Spleen (tissue), 11 donors: Measurements from ENCODE around the gene ILF2. TPM values are rescaled to one million over a fixed set of nuclear protein-coding genes. Genes with fewer than 3 reads are reported as not detected.

Source experiments
- DNase-seq: peaks from one replicate; pipeline ENCODE4 v3.0.0-alpha.2; 2020
- H3K27ac ChIP-seq, 8 donors: fragments of 200-600 bp; sonication (generic) in 7 of 8; 1 replicate in 4 of 8; 2 replicates in 4 of 8; pipeline versions ENCODE4 v1.5.0 to v1.8.0; 2016 to 2021; ENCODE audit warnings: inconsistent platforms in 4 of 8, mild to moderate bottlenecking in 4 of 8, moderate library complexity in 1 of 8
- H3K27me3 ChIP-seq, 7 donors: fragments of 200-600 bp; sonication (generic) in 6 of 7; replicated peaks in 1 of 7; 1 replicate in 4 of 7; 2 replicates in 3 of 7; pipeline versions ENCODE4 v1.5.0 to v1.8.0; 2016 to 2021; ENCODE audit warnings: inconsistent platforms in 3 of 7, mild to moderate bottlenecking in 1 of 7
- H3K36me3 ChIP-seq, 6 donors: fragments of 200-600 bp; sonication (generic) in 5 of 6; 1 replicate in 4 of 6; 2 replicates in 2 of 6; pipeline versions ENCODE4 v1.5.0 to v1.8.0; 2016 to 2021; ENCODE audit warnings: inconsistent platforms in 2 of 6
- H3K4me1 ChIP-seq, 6 donors: fragments of 200-600 bp; sonication (generic) in 5 of 6; 1 replicate in 3 of 6; 2 replicates in 3 of 6; pipeline versions ENCODE4 v1.5.0 to v1.8.0; 2016 to 2021; ENCODE audit warnings: inconsistent platforms in 3 of 6
- H3K4me3 ChIP-seq, 8 donors: fragments of 200-600 bp; sonication (generic) in 7 of 8; 1 replicate in 4 of 8; 2 replicates in 4 of 8; pipeline versions ENCODE4 v1.5.0 to v1.8.0; 2016 to 2021; ENCODE audit warnings: inconsistent platforms in 4 of 8, mild to moderate bottlenecking in 4 of 8, moderate library complexity in 2 of 8
- H3K9me3 ChIP-seq, 8 donors: fragments of 200-600 bp; sonication (generic) in 7 of 8; 1 replicate in 4 of 8; 2 replicates in 4 of 8; pipeline versions ENCODE4 v1.5.0 to v1.8.0; 2016 to 2021; ENCODE audit warnings: inconsistent platforms in 4 of 8
- POLR2A ChIP-seq, 3 donors: fragments of 450-650 bp; IDR thresholded peaks; one replicate each; pipeline ENCODE4 v1.5.1; 2017; ENCODE audit warnings: antibody characterized with exemption in 3 of 3, mild to moderate bottlenecking in 1 of 3
- POLR2AphosphoS5 ChIP-seq, 3 donors: sonication (generic); formaldehyde crosslinking; IDR thresholded peaks; one replicate each; pipeline ENCODE4 v1.5.1; 2017; ENCODE audit warnings: antibody characterized with exemption in 3 of 3
- WGBS, 5 donors: extraction: QIAGEN DNeasy Blood & Tissue Kit in 3 of 5; methylation state at CpG; one replicate each; pipeline versions ENCODE4 v1.1.5 to v1.1.7; 2013 to 2018; 5-methylcytosine and 5-hydroxymethylcytosine counted together
- intact Hi-C: fragments of 100-400 bp; cut with DNase I; formaldehyde crosslinking; loops from one replicate; pipeline ENCODE4 v1.15.0; 2023; ENCODE audit warnings: low total_unique reads
- polyA plus RNA-seq, 3 donors: library from polyadenylated mRNA; stranded (reverse); fragments of 200-250 nt; gene quantifications; one replicate each; pipeline ENCODE4 v1.2.1, GENCODE V29; 2013
- total RNA-seq, 7 donors: library from RNA; depleted of rRNA in 3 of 7; stranded (reverse); fragments of >200 nt in 3 of 7; fragmentation: NEBNext Ultra II Directional in 4 of 7; extraction: Animal tissue kit (Norgen Biotek cat#: 25700) in 4 of 7; gene quantifications; one replicate each; pipeline versions ENCODE4 v1.1.0 to v1.2.1, GENCODE V29; 2016 to 2021
- TF ChIP-seq, protein P1 (sequence below), 11 experiments: fragments of 200-600 bp in 7 of 11; fragments of 450-650 bp in 4 of 11; sonication (generic) in 4 of 11; IDR thresholded peaks in 8 of 11; conservative IDR thresholded peaks in 3 of 11; 1 replicate in 7 of 11; 2 replicates in 4 of 11; pipeline versions ENCODE4 v1.4.0 to v1.8.0; 2016 to 2021; ENCODE audit warnings: antibody characterized with exemption in 11 of 11, inconsistent platforms in 4 of 11, mild to moderate bottlenecking in 1 of 11
- donor health status: healthy with polysubstance abuse.
- donor health status: DM: no; HTN: no; CAD: no; lungs with moderate emphysema.
- donor health status: DM: no; HTN: no; CAD: no.
- donor health status: Bipolar disorder and iron deficiency.
- donor health status: healthy.
- donor health status: DM: no; HTN: no; CAD: no.
- donor health status: DM: yes; HTN: yes; CAD: no.

The ILF2 gene
- total and polyA plus RNA-seq, 10 donors, result 54.9 to 105 (median 83.9) TPM

GRCh38 chr1:153624965-153625611 lies 45.7 kb downstream of the ILF2 start:
- TF ChIP-seq POLR2AphosphoS5 (IDR thresholded peaks at IDR 0.05) (no peak), POLR2A (IDR thresholded peaks at IDR 0.05) (no peak)
- TF ChIP-seq, protein P1, sequence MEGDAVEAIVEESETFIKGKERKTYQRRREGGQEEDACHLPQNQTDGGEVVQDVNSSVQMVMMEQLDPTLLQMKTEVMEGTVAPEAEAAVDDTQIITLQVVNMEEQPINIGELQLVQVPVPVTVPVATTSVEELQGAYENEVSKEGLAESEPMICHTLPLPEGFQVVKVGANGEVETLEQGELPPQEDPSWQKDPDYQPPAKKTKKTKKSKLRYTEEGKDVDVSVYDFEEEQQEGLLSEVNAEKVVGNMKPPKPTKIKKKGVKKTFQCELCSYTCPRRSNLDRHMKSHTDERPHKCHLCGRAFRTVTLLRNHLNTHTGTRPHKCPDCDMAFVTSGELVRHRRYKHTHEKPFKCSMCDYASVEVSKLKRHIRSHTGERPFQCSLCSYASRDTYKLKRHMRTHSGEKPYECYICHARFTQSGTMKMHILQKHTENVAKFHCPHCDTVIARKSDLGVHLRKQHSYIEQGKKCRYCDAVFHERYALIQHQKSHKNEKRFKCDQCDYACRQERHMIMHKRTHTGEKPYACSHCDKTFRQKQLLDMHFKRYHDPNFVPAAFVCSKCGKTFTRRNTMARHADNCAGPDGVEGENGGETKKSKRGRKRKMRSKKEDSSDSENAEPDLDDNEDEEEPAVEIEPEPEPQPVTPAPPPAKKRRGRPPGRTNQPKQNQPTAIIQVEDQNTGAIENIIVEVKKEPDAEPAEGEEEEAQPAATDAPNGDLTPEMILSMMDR (IDR thresholded peaks at IDR 0.05 in 8 of 11, conservative IDR thresholded peaks at IDR 0.05 in 3 of 11), result no peak
- H3K9me3 ChIP-seq, result no peaks in the 10 kb centered on the region
- 91 to 94% (median 91%) methylated on average over 10 of the region's 10 CpGs for WGBS, 5 donors
- H3K27me3 ChIP-seq, result no peaks in the 10 kb centered on the region
- peak overlapping the region in 2 of 8 donors; percentile 27 to 84 for H3K27ac ChIP-seq
- peaks cover 0 to 13% (median 0%) of the 10 kb centered on the region in 6 donors for H3K36me3 ChIP-seq
- no peak for DNase-seq
- peak overlapping the region in 1 of 8 donors; percentile 62 for H3K4me3 ChIP-seq
- intact Hi-C loops, result no loop called here
- peaks cover 0 to 71% (median 32%) of the 10 kb centered on the region in 6 donors for H3K4me1 ChIP-seq

- Histone ChIP-seq H3K4me3 (no peak overlapping the region), H3K27ac (peak overlapping the region in 3 of 8 donors; percentile 2 to 17 (median 3)), H3K36me3 (peaks cover 0 to 25% (median 0%) of the 10 kb centered on the region in 6 donors), H3K27me3 (no peaks in the 10 kb centered on the region), H3K9me3 (no peaks in the 10 kb centered on the region), H3K4me1 (peaks cover 0 to 60% (median 33%) of the 10 kb centered on the region in 6 donors)
- no peak for DNase-seq
- TF ChIP-seq POLR2AphosphoS5 (IDR thresholded peaks at IDR 0.05), result peak in 2 of 3 donors; percentile 17 to 42
- TF ChIP-seq, protein P1 (IDR thresholded peaks at IDR 0.05 in 8 of 11, conservative IDR thresholded peaks at IDR 0.05 in 3 of 11), result no peak
- 59 to 76% (median 67%) methylated on average over 7 of the region's 7 CpGs for WGBS, 5 donors
- intact Hi-C loops, result no loop called here
These were observed 47.7 kb downstream of the ILF2 start for GRCh38 chr1:153623101-153623500.

DNA sequence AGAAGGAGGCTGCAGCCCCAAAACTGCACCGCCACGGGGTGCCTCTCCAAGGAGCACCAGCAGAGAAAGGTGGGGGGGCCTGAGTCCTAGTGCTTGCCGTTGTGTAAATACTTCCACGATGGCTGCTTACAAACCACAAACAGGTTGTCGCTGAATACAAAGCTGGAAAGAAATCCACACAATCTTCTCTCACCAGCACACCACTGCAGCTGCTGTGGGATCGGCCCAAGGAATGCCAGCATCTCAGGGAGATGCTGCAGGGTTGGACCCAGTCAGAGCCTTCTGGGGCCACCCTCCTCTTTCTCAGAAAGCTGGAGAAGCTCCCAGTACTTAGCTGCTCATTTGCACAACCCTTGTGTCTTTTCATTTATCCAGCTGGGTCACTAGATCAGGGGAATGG lies 51.6 kb downstream of the ILF2 start:
- DNase-seq, result no peak
- intact Hi-C loops, result loop anchor here (5.0 kb wide), 1 partner anchor 47 kb away; no protein-coding TSS in a partner anchor
- Histone ChIP-seq H3K36me3 (peaks cover 0 to 17% (median 0%) of the 10 kb centered on the region in 6 donors), H3K27me3 (no peaks in the 10 kb centered on the region), H3K4me3 (no peak overlapping the region), H3K4me1 (peaks cover 14 to 60% (median 41%) of the 10 kb centered on the region in 6 donors), H3K27ac (no peak overlapping the region), H3K9me3 (no peaks in the 10 kb centered on the region)
- WGBS, 5 donors, result 91 to 98% (median 96%) methylated on average over 6 of the region's 6 CpGs
- no peak for TF ChIP-seq POLR2A (IDR thresholded peaks at IDR 0.05)
- TF ChIP-seq POLR2AphosphoS5 (IDR thresholded peaks at IDR 0.05), result no peak
- TF ChIP-seq, protein P1 (IDR thresholded peaks at IDR 0.05 in 8 of 11, conservative IDR thresholded peaks at IDR 0.05 in 3 of 11), result no peak

- 3 to 82% (median 35%) methylated on average over 6 of the region's 6 CpGs for WGBS, 5 donors
- Histone ChIP-seq H3K27ac (peak overlapping the region in 7 of 8 donors; percentile 32 to 90 (median 48)), H3K4me1 (peaks cover 12 to 56% (median 35%) of the 10 kb centered on the region in 6 donors), H3K4me3 (peak overlapping the region in 1 of 8 donors; percentile 4), H3K27me3 (no peaks in the 10 kb centered on the region), H3K9me3 (no peaks in the 10 kb centered on the region), H3K36me3 (peaks cover 0 to 17% (median 0%) of the 10 kb centered on the region in 6 donors)
- intact Hi-C loops, result loop anchor here (5.0 kb wide), 1 partner anchor 45 kb away; no protein-coding TSS in a partner anchor
- TF ChIP-seq POLR2AphosphoS5 (IDR thresholded peaks at IDR 0.05), result peak; percentile 57 to 81 (median 77)
- no peak for TF ChIP-seq POLR2A (IDR thresholded peaks at IDR 0.05)
- TF ChIP-seq, protein P1 (IDR thresholded peaks at IDR 0.05 in 8 of 11, conservative IDR thresholded peaks at IDR 0.05 in 3 of 11), result peak in 9 of 11 experiments; percentile 51 to 90 (median 76)
- DNase-seq, result peak; percentile 95
These were observed 53.1 kb downstream of the ILF2 start for GRCh38 chr1:153617663-153618062.
